T-helper 17 cell (primary cell): Measurements from ENCODE around the gene TRAF2. TPM values are rescaled to one million over a fixed set of nuclear protein-coding genes. Genes with fewer than 3 reads are reported as not detected.
A peak's percentile ranks its signal among the peaks of the same experiment; 100 is the strongest.
"Not testable (repeated sequence)": the region's sequence is repeated elsewhere in the genome, so short reads cannot be mapped to it uniquely, and the experiment has no call there.

Experiments
- ATAC-seq: fragments of 150-1000 bp; cut with Tn5 transposase; 2 replicates; pipeline ENCODE4 v1.10.0; 2021; ENCODE audit warnings: mild to moderate bottlenecking, moderate library complexity
- DNase-seq, 3 donors: peaks; one replicate each; pipeline versions ENCODE4 v3.0.0 to v3.0.0-alpha.2; 2020 to 2021
- H3K9me3 ChIP-seq: one replicate; pipeline ENCODE4 v1.7.0; 2013; ENCODE audit warnings: low read length, mild to moderate bottlenecking; ENCODE audit not compliant: control insufficient read depth, poor library complexity, severe bottlenecking
- H3K27ac Mint-ChIP-seq: one replicate; pipeline ENCODE4 v1.8.0; 2022; ENCODE audit warnings: mild to moderate bottlenecking, moderate library complexity, mixed read lengths
- H3K27me3 Mint-ChIP-seq: one replicate; pipeline ENCODE4 v1.8.0; 2022; ENCODE audit warnings: mixed read lengths
- H3K36me3 Mint-ChIP-seq: one replicate; pipeline ENCODE4 v1.8.0; 2022; ENCODE audit warnings: low read depth, mixed read lengths
- H3K4me1 Mint-ChIP-seq: one replicate; pipeline ENCODE4 v1.8.0; 2022; ENCODE audit warnings: mild to moderate bottlenecking, mixed read lengths
- H3K4me3 Mint-ChIP-seq: one replicate; pipeline ENCODE4 v1.8.0; 2022; ENCODE audit warnings: mild to moderate bottlenecking, moderate library complexity, mixed read lengths
- total RNA-seq, 4 donors: library from RNA in 2 of 4; stranded (reverse) in 2 of 4; gene quantifications; one replicate each; pipeline ENCODE4 v1.2.3 and lab custom pipeline; 2022 to 2026

The TRAF2 gene
- total RNA-seq, 2 donors from 2014 or later, result 20.8 to 21.4 TPM

- Mint-ChIP-seq H3K27me3 (no peaks in the 10 kb centered on the region), H3K27ac (peak overlapping the region; percentile 21), H3K4me1 (peaks cover 8% of the 10 kb centered on the region), H3K36me3 (no peaks in the 10 kb centered on the region), H3K4me3 (peak overlapping the region; percentile 52)
- DNase-seq (no peak), ATAC-seq (no peak)
- H3K9me3 ChIP-seq, result no peaks in the 10 kb centered on the region
These were observed 18.8 kb upstream of the TRAF2 start for GRCh38 chr9:136867480-136867879.

- Mint-ChIP-seq H3K4me3 (peak overlapping the region; percentile 52), H3K27me3 (no peaks in the 10 kb centered on the region), H3K27ac (peak overlapping the region; percentile 21), H3K4me1 (peaks cover 8% of the 10 kb centered on the region), H3K36me3 (no peaks in the 10 kb centered on the region)
- ATAC-seq (no peak), DNase-seq (no peak)
- H3K9me3 ChIP-seq, result no peaks in the 10 kb centered on the region
These were observed 18.4 kb upstream of the TRAF2 start for GRCh38 chr9:136867917-136868316.

GRCh38 chr9:136868644-136869043 is 17.7 kb upstream of the TRAF2 start:
- H3K4me1 Mint-ChIP-seq, result peaks cover 8% of the 10 kb centered on the region
- no peaks in the 10 kb centered on the region for H3K27me3 Mint-ChIP-seq
- ATAC-seq (no peak), DNase-seq (no peak)
- no peak overlapping the region for H3K4me3 Mint-ChIP-seq
- no peaks in the 10 kb centered on the region for H3K9me3 ChIP-seq
- no peaks in the 10 kb centered on the region for H3K36me3 Mint-ChIP-seq
- H3K27ac Mint-ChIP-seq, result no peak overlapping the region

- H3K4me1 Mint-ChIP-seq, H3K4me3 Mint-ChIP-seq, DNase-seq, ATAC-seq, H3K36me3 Mint-ChIP-seq, H3K27me3 Mint-ChIP-seq, H3K9me3 ChIP-seq: not testable (repeated sequence)
- H3K27ac Mint-ChIP-seq, result peak overlapping the region; percentile 16
These were observed 16.7 kb upstream of the TRAF2 start for GRCh38 chr9:136869611-136870010.

- DNase-seq (no peak), ATAC-seq (no peak)
- no peak overlapping the region for H3K27ac Mint-ChIP-seq
- no peaks in the 10 kb centered on the region for H3K36me3 Mint-ChIP-seq
- H3K9me3 ChIP-seq, result no peaks in the 10 kb centered on the region
- H3K4me1 Mint-ChIP-seq, result no peaks in the 10 kb centered on the region
- no peak overlapping the region for H3K4me3 Mint-ChIP-seq
- no peaks in the 10 kb centered on the region for H3K27me3 Mint-ChIP-seq
These were observed 11.2 kb upstream of the TRAF2 start for GRCh38 chr9:136875155-136875554.

GRCh38 chr9:136876476-136876875 is 9.8 kb upstream of the TRAF2 start:
- Mint-ChIP-seq H3K27ac (no peak overlapping the region), H3K4me3 (no peak overlapping the region), H3K27me3 (no peaks in the 10 kb centered on the region), H3K36me3 (no peaks in the 10 kb centered on the region), H3K4me1 (no peaks in the 10 kb centered on the region)
- no peaks in the 10 kb centered on the region for H3K9me3 ChIP-seq
- ATAC-seq (no peak), DNase-seq (no peak)

- peak overlapping the region; percentile 73 for H3K4me3 Mint-ChIP-seq
- H3K27ac Mint-ChIP-seq, result peak overlapping the region; percentile 71
These were observed 5.7 kb upstream of the TRAF2 start for GRCh38 chr9:136880651-136881050.

GRCh38 chr9:136881691-136882108 is 4.6 kb upstream of the TRAF2 start:
- H3K9me3 ChIP-seq, result no peaks in the 10 kb centered on the region
- Mint-ChIP-seq H3K36me3 (no peaks in the 10 kb centered on the region), H3K4me1 (peaks cover 10% of the 10 kb centered on the region), H3K4me3 (peak overlapping the region; percentile 87), H3K27me3 (no peaks in the 10 kb centered on the region), H3K27ac (peak overlapping the region; percentile 96)
- no peak for DNase-seq
- ATAC-seq, result no peak

More at GRCh38 chr9:136880651-136881050, 5.7 kb upstream of the TRAF2 start:
- peaks cover 10% of the 10 kb centered on the region for H3K4me1 Mint-ChIP-seq
- ATAC-seq (no peak), DNase-seq (no peak)
- no peaks in the 10 kb centered on the region for H3K9me3 ChIP-seq
- H3K27me3 Mint-ChIP-seq, result no peaks in the 10 kb centered on the region
- no peaks in the 10 kb centered on the region for H3K36me3 Mint-ChIP-seq

- H3K4me1 Mint-ChIP-seq, result peaks cover 14% of the 10 kb centered on the region
- no peaks in the 10 kb centered on the region for H3K9me3 ChIP-seq
- H3K4me3 Mint-ChIP-seq, result peak overlapping the region; percentile 87
- H3K27ac Mint-ChIP-seq, result peak overlapping the region; percentile 96
- H3K36me3 Mint-ChIP-seq, result no peaks in the 10 kb centered on the region
- ATAC-seq (peak; percentile 62), DNase-seq (peak; percentile 68 to 84 (median 68))
- no peaks in the 10 kb centered on the region for H3K27me3 Mint-ChIP-seq
These were observed 4.0 kb upstream of the TRAF2 start for GRCh38 chr9:136882109-136882946.

GRCh38 chr9:136882947-136883283 is 3.4 kb upstream of the TRAF2 start:
- DNase-seq, H3K36me3 Mint-ChIP-seq, H3K9me3 ChIP-seq, ATAC-seq, H3K27me3 Mint-ChIP-seq: not testable (repeated sequence)
- peak overlapping the region; percentile 96 for H3K27ac Mint-ChIP-seq
- H3K4me1 Mint-ChIP-seq, result peaks cover 18% of the 10 kb centered on the region
- H3K4me3 Mint-ChIP-seq, result peak overlapping the region; percentile 87

- not testable (repeated sequence) for H3K27ac Mint-ChIP-seq, H3K9me3 ChIP-seq, DNase-seq, H3K36me3 Mint-ChIP-seq, H3K27me3 Mint-ChIP-seq, ATAC-seq
- peak overlapping the region; percentile 87 for H3K4me3 Mint-ChIP-seq
- peaks cover 18% of the 10 kb centered on the region for H3K4me1 Mint-ChIP-seq
These were observed 2.6 kb upstream of the TRAF2 start for GRCh38 chr9:136883670-136884069.

GRCh38 chr9:136886610-136887597 is 588 bp downstream of the TRAF2 start:
- ATAC-seq, result peak; percentile 64
- peak overlapping the region; percentile 95 for H3K27ac Mint-ChIP-seq
- no peaks in the 10 kb centered on the region for H3K27me3 Mint-ChIP-seq
- H3K4me3 Mint-ChIP-seq, result peak overlapping the region; percentile 88
- no peaks in the 10 kb centered on the region for H3K9me3 ChIP-seq
- DNase-seq, result peak; percentile 75 to 82 (median 80)
- H3K4me1 Mint-ChIP-seq, result peaks cover 15% of the 10 kb centered on the region
- no peaks in the 10 kb centered on the region for H3K36me3 Mint-ChIP-seq

- H3K27ac Mint-ChIP-seq, result no peak overlapping the region
- no peak for DNase-seq
- no peaks in the 10 kb centered on the region for H3K9me3 ChIP-seq
- no peak for ATAC-seq
- peaks cover 12% of the 10 kb centered on the region for H3K4me1 Mint-ChIP-seq
- H3K27me3 Mint-ChIP-seq, result no peaks in the 10 kb centered on the region
- no peaks in the 10 kb centered on the region for H3K36me3 Mint-ChIP-seq
- H3K4me3 Mint-ChIP-seq, result no peak overlapping the region
These were observed 2.1 kb downstream of the TRAF2 start for GRCh38 chr9:136888454-136888853.
